ENCODE measurements around the gene NCDN.
A peak's percentile ranks its signal among the peaks of the same experiment; 100 is the strongest.
"Not testable (repeated sequence)": the region's sequence is repeated elsewhere in the genome, so short reads cannot be mapped to it uniquely, and the experiment has no call there.

Gene NCDN

GRCh38 chr1:35569936-35570335 lies 12.3 kb downstream of the NCDN start:
- no peak for DNase-seq (ENCODE audit: low read depth)

GRCh38 chr1:35570589-35571137 lies 13.1 kb downstream of the NCDN start:
- no peak for DNase-seq (ENCODE audit: low read depth)

- no peak for DNase-seq (ENCODE audit: low read depth)
Measured at GRCh38 chr1:35571263-35571662, 13.7 kb downstream of the NCDN start.

- DNase-seq (ENCODE audit: low read depth): no peak
Measured at GRCh38 chr1:35572296-35572695, 14.7 kb downstream of the NCDN start.

GRCh38 chr1:35573198-35574124 lies 15.9 kb downstream of the NCDN start, which contains the start of gene TFAP2E:
Gene TFAP2E, plus strand, starts transcription at chr1:35573314. Its CDS starts 264 bp downstream, at chr1:35573578.
- DNase-seq (ENCODE audit: low read depth): no peak

GRCh38 chr1:35574125-35574654 lies 16.6 kb downstream of the NCDN start:
- DNase-seq (ENCODE audit: low read depth): no peak

GRCh38 chr1:35574655-35575415 lies 17.2 kb downstream of the NCDN start:
- DNase-seq (ENCODE audit: low read depth): no peak

- DNase-seq (ENCODE audit: low read depth): no peak
Measured at GRCh38 chr1:35575416-35575958, 17.9 kb downstream of the NCDN start.

GRCh38 chr1:35576061-35576765 lies 18.6 kb downstream of the NCDN start:
- no peak for DNase-seq (ENCODE audit: low read depth)

GRCh38 chr1:35576766-35577070 lies 19.1 kb downstream of the NCDN start:
- DNase-seq (ENCODE audit: low read depth): not testable (repeated sequence)

GRCh38 chr1:35577071-35577998 lies 19.7 kb downstream of the NCDN start:
- DNase-seq (ENCODE audit: low read depth): peak; percentile 42

- DNase-seq (ENCODE audit: low read depth): no peak
Measured at GRCh38 chr1:35580949-35581388, 23.4 kb downstream of the NCDN start.

GRCh38 chr1:35581621-35582020 lies 24.0 kb downstream of the NCDN start:
- DNase-seq (ENCODE audit: low read depth): not testable (repeated sequence)

GRCh38 chr1:35585281-35585680 lies 27.7 kb downstream of the NCDN start:
- no peak for DNase-seq (ENCODE audit: low read depth)

GRCh38 chr1:35585805-35586204 lies 28.2 kb downstream of the NCDN start:
- not testable (repeated sequence) for DNase-seq (ENCODE audit: low read depth)

GRCh38 chr1:35586808-35587207 lies 29.2 kb downstream of the NCDN start:
- DNase-seq (ENCODE audit: low read depth): no peak

GRCh38 chr1:35587736-35588135 lies 30.1 kb downstream of the NCDN start:
- DNase-seq (ENCODE audit: low read depth): no peak

GRCh38 chr1:35588197-35588910 lies 30.8 kb downstream of the NCDN start:
- DNase-seq (ENCODE audit: low read depth): no peak

GRCh38 chr1:35589516-35590427 lies 32.2 kb downstream of the NCDN start:
- DNase-seq (ENCODE audit: low read depth): no peak

Measured in activated gamma-delta T cell treated with anti-CD3 and anti-CD28 coated beads, Interleukin-2, amount 50 U/mL, for 16 hours (primary cell).